Activated CD4-positive, alpha-beta memory T cell treated with anti-CD3 and anti-CD28 coated beads for 36 hours (primary cell): ENCODE measurements around the gene KAT14. TPM values are rescaled to one million over a fixed set of nuclear protein-coding genes. Genes with fewer than 3 reads are reported as not detected.
"Not testable (repeated sequence)": the region's sequence is repeated elsewhere in the genome, so short reads cannot be mapped to it uniquely, and the experiment has no call there.

Experiments used
- CTCF ChIA-PET: fragments of 350-600 bp; sonication (Branson Sonifier 250); formaldehyde crosslinking; loops from one replicate; lab custom pipeline; 2021; ENCODE audit warnings: antibody characterized with exemption, inconsistent platforms; lab: Charles Lee
- POLR2A ChIA-PET: fragments of 350-600 bp; sonication (Branson Sonifier 250); formaldehyde crosslinking; loops from one replicate; lab custom pipeline; 2021; ENCODE audit warnings: antibody characterized with exemption; lab: Charles Lee
- DNase-seq: peaks from one replicate; pipeline ENCODE4 v3.0.0-alpha.2; 2020
- H3K27ac Mint-ChIP-seq: one replicate; pipeline ENCODE4 v1.8.0; 2021; ENCODE audit warnings: mixed read lengths
- H3K27me3 Mint-ChIP-seq: one replicate; pipeline ENCODE4 v1.8.0; 2021; ENCODE audit warnings: mixed read lengths
- H3K36me3 Mint-ChIP-seq: one replicate; pipeline ENCODE4 v1.8.0; 2021; ENCODE audit warnings: mixed read lengths
- H3K4me1 Mint-ChIP-seq: one replicate; pipeline ENCODE4 v1.8.0; 2021; ENCODE audit warnings: low read depth, mixed read lengths
- H3K4me3 Mint-ChIP-seq: one replicate; pipeline ENCODE4 v1.8.0; 2021; ENCODE audit warnings: mild to moderate bottlenecking, mixed read lengths
- H3K9me3 Mint-ChIP-seq: one replicate; pipeline ENCODE4 v1.8.0; 2021; ENCODE audit warnings: mixed read lengths
- intact Hi-C: fragments of 100-400 bp; cut with micrococcal nuclease; formaldehyde crosslinking; loops from one replicate; pipeline ENCODE4 v1.15.1; 2023
- total RNA-seq, 2 experiments: library from RNA; stranded (reverse); gene quantifications; one replicate each; pipeline ENCODE4 v1.2.3, GENCODE V29; 2021

The KAT14 gene
- total RNA-seq, 2 experiments from 2014 or later, result 14.2 to 14.4 TPM

DNA sequence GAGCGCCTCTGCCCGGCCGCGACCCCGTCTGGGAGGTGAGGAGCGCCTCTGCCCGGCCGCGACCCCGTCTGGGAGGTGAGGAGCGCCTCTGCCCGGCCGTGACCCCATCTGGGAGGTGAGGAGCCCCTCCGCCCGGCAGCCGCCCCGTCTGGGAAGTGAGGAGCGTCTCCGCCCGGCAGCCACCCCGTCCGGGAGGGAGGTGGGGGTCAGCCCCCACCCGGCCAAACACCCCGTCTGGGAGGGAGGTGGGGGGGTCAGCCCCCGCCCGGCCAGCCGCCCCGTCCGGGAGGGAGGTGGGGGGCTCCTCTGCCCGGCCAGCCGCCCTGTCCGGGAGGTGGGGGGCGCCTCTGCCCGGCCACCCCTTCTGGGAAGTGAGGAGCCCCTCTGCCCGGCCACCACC is 56.8 kb downstream of the KAT14 start:
- H3K4me1 Mint-ChIP-seq, intact Hi-C loops, H3K36me3 Mint-ChIP-seq, H3K9me3 Mint-ChIP-seq, H3K27me3 Mint-ChIP-seq, H3K4me3 Mint-ChIP-seq, DNase-seq, H3K27ac Mint-ChIP-seq, CTCF ChIA-PET, POLR2A ChIA-PET: not testable (repeated sequence)

- ChIA-PET POLR2A (no interaction called here), CTCF (no interaction called here)
- no peak overlapping the region for H3K4me3 Mint-ChIP-seq
- H3K36me3 Mint-ChIP-seq, result peaks cover 4% of the 10 kb centered on the region
- no peaks in the 10 kb centered on the region for H3K27me3 Mint-ChIP-seq
- H3K9me3 Mint-ChIP-seq, result no peaks in the 10 kb centered on the region
- no peak overlapping the region for H3K27ac Mint-ChIP-seq
- no peak for DNase-seq
- H3K4me1 Mint-ChIP-seq, result no peaks in the 10 kb centered on the region
- intact Hi-C loops, result no loop called here
Measured at GRCh38 chr20:18195931-18196330, 58.3 kb downstream of the KAT14 start.

GRCh38 chr20:18197382-18198070 is 59.9 kb downstream of the KAT14 start:
- Mint-ChIP-seq H3K27me3 (no peaks in the 10 kb centered on the region), H3K36me3 (peaks cover 13% of the 10 kb centered on the region), H3K9me3 (peaks cover 8% of the 10 kb centered on the region), H3K27ac (no peak overlapping the region), H3K4me1 (no peaks in the 10 kb centered on the region), H3K4me3 (no peak overlapping the region)
- DNase-seq, result no peak
- intact Hi-C loops, result no loop called here
- POLR2A ChIA-PET, result no interaction called here
- CTCF ChIA-PET, result no interaction called here

- no peak for DNase-seq
- POLR2A ChIA-PET, result no interaction called here
- Mint-ChIP-seq H3K36me3 (peaks cover 18% of the 10 kb centered on the region), H3K4me1 (no peaks in the 10 kb centered on the region), H3K4me3 (no peak overlapping the region), H3K27me3 (no peaks in the 10 kb centered on the region), H3K27ac (no peak overlapping the region), H3K9me3 (peaks cover 8% of the 10 kb centered on the region)
- intact Hi-C loops, result no loop called here
- CTCF ChIA-PET, result no interaction called here
Measured at GRCh38 chr20:18202966-18203365, 65.3 kb downstream of the KAT14 start.

DNA sequence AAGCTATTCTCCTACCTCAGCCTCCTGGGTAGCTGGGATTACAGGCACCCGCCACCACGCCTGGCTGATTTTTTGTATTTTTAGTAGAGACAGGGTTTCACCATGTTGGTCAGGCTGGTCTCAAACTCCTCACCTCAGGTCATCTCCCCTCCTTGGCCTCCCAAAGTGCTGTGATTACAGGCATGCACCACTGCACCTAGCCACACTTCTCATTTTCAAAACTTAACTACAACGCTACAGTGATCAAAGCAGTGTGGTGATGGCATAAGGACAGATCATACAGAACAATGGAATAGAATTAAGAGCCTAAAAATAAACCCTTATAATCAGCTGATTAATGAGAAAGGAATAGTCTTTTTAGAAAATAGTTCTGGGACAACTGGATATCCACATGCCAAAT is 66.0 kb downstream of the KAT14 start:
- intact Hi-C loops, POLR2A ChIA-PET, CTCF ChIA-PET, H3K9me3 Mint-ChIP-seq, H3K4me3 Mint-ChIP-seq, H3K27ac Mint-ChIP-seq, H3K27me3 Mint-ChIP-seq, DNase-seq, H3K4me1 Mint-ChIP-seq: not testable (repeated sequence)
- peaks cover 18% of the 10 kb centered on the region for H3K36me3 Mint-ChIP-seq

GRCh38 chr20:18213002-18213401 is 75.3 kb downstream of the KAT14 start:
- intact Hi-C loops, result no loop called here
- DNase-seq, result no peak
- Mint-ChIP-seq H3K27ac (no peak overlapping the region), H3K27me3 (no peaks in the 10 kb centered on the region), H3K4me3 (no peak overlapping the region), H3K9me3 (no peaks in the 10 kb centered on the region), H3K36me3 (no peaks in the 10 kb centered on the region), H3K4me1 (no peaks in the 10 kb centered on the region)
- CTCF ChIA-PET, result no interaction called here
- POLR2A ChIA-PET, result no interaction called here

- no peak overlapping the region for H3K4me3 Mint-ChIP-seq
- H3K27me3 Mint-ChIP-seq, result peaks cover 1% of the 10 kb centered on the region
- ChIA-PET CTCF (no interaction called here), POLR2A (no interaction called here)
- no peaks in the 10 kb centered on the region for H3K36me3 Mint-ChIP-seq
- H3K27ac Mint-ChIP-seq, result no peak overlapping the region
- H3K9me3 Mint-ChIP-seq, result no peaks in the 10 kb centered on the region
- no peaks in the 10 kb centered on the region for H3K4me1 Mint-ChIP-seq
- intact Hi-C loops, result no loop called here
- DNase-seq, result no peak
Measured at GRCh38 chr20:18215566-18215965, 77.9 kb downstream of the KAT14 start.

- H3K27me3 Mint-ChIP-seq, result peaks cover 1% of the 10 kb centered on the region
- H3K27ac Mint-ChIP-seq, result no peak overlapping the region
- DNase-seq, result no peak
- H3K4me1 Mint-ChIP-seq, result no peaks in the 10 kb centered on the region
- no peaks in the 10 kb centered on the region for H3K9me3 Mint-ChIP-seq
- no peaks in the 10 kb centered on the region for H3K36me3 Mint-ChIP-seq
- intact Hi-C loops, result no loop called here
- CTCF ChIA-PET, result no interaction called here
- H3K4me3 Mint-ChIP-seq, result no peak overlapping the region
- POLR2A ChIA-PET, result no interaction called here
Measured at GRCh38 chr20:18218280-18218679, 80.6 kb downstream of the KAT14 start.

GRCh38 chr20:18223409-18223808 is 85.7 kb downstream of the KAT14 start:
- ChIA-PET POLR2A (no interaction called here), CTCF (no interaction called here)
- intact Hi-C loops, result no loop called here

GRCh38 chr20:18224968-18225568 is 87.4 kb downstream of the KAT14 start:
- intact Hi-C loops, result no loop called here
- H3K4me3 Mint-ChIP-seq, result no peak overlapping the region
- POLR2A ChIA-PET, result no interaction called here
- CTCF ChIA-PET, result no interaction called here
- H3K27ac Mint-ChIP-seq, result no peak overlapping the region
- no peaks in the 10 kb centered on the region for H3K4me1 Mint-ChIP-seq
- H3K9me3 Mint-ChIP-seq, result no peaks in the 10 kb centered on the region
- no peaks in the 10 kb centered on the region for H3K36me3 Mint-ChIP-seq
- H3K27me3 Mint-ChIP-seq, result peaks cover 3% of the 10 kb centered on the region
- DNase-seq, result no peak

More at GRCh38 chr20:18223409-18223808, 85.7 kb downstream of the KAT14 start:
- Mint-ChIP-seq H3K27me3 (peaks cover 5% of the 10 kb centered on the region), H3K27ac (no peak overlapping the region), H3K4me1 (no peaks in the 10 kb centered on the region), H3K9me3 (no peaks in the 10 kb centered on the region), H3K4me3 (no peak overlapping the region), H3K36me3 (no peaks in the 10 kb centered on the region)
- DNase-seq, result no peak

GRCh38 chr20:18225632-18226031 is 88.0 kb downstream of the KAT14 start:
- Mint-ChIP-seq H3K36me3 (no peaks in the 10 kb centered on the region), H3K27ac (no peak overlapping the region), H3K4me3 (no peak overlapping the region), H3K9me3 (no peaks in the 10 kb centered on the region), H3K4me1 (no peaks in the 10 kb centered on the region), H3K27me3 (peaks cover 3% of the 10 kb centered on the region)
- ChIA-PET POLR2A (no interaction called here), CTCF (no interaction called here)
- DNase-seq, result no peak
- intact Hi-C loops, result no loop called here

GRCh38 chr20:18226741-18227140 is 89.1 kb downstream of the KAT14 start:
- DNase-seq, H3K36me3 Mint-ChIP-seq, CTCF ChIA-PET, H3K4me3 Mint-ChIP-seq, H3K27ac Mint-ChIP-seq, POLR2A ChIA-PET, H3K27me3 Mint-ChIP-seq, intact Hi-C loops, H3K4me1 Mint-ChIP-seq, H3K9me3 Mint-ChIP-seq: not testable (repeated sequence)

DNA sequence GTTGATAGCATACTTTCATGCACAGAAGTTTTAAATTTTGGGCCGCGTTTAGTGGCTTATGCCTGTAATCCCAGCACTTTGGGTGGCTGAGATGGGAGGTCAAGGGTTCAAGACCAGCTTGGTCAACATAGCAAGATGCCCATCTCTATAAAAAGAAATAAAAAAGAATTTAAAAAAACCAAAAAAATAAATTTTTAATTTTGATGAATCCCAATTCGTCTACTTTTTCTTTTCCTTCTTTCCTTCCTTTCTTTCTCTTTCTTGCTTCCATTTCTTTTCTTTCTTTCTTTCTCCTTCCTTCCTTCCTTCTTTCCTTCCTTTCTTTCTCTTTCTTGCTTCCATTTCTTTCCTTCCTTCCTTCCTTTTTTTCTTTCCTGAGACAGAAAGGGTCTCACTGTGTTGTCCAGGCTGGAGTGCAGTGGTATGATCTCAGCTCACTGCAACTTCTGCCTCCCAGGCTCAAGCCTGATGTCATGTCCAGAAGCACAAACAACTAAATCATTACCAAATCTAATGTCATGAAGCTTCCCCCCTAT is 95.8 kb downstream of the KAT14 start:
- intact Hi-C loops, result no loop called here
- H3K9me3 Mint-ChIP-seq, result peaks cover 3% of the 10 kb centered on the region
- H3K27ac Mint-ChIP-seq, result no peak overlapping the region
- DNase-seq, result no peak
- H3K27me3 Mint-ChIP-seq, result peaks cover 8% of the 10 kb centered on the region
- no peaks in the 10 kb centered on the region for H3K4me1 Mint-ChIP-seq
- CTCF ChIA-PET, result no interaction called here
- H3K36me3 Mint-ChIP-seq, result no peaks in the 10 kb centered on the region
- H3K4me3 Mint-ChIP-seq, result no peak overlapping the region
- POLR2A ChIA-PET, result no interaction called here
